GM12865 (cell line): ENCODE results near the gene FITM1.

Source experiments
- DNase-seq: peaks from one replicate; pipeline ENCODE4 v3.0.0; 2010; ENCODE audit warnings: low read depth
- H3K4me3 ChIP-seq: 2 replicates; pipeline ENCODE4 v1.5.1; 2011; ENCODE audit warnings: mild to moderate bottlenecking, low read depth, low read length, control low read depth
- TF ChIP-seq, protein P1 (sequence below): IDR thresholded peaks from 2 replicates; pipeline ENCODE4 v1.5.1; 2011; ENCODE audit warnings: low read length, control low read depth, low read depth, inconsistent platforms; ENCODE audit not compliant: insufficient read depth; ENCODE audit errors: missing control alignments

Gene FITM1

DNA sequence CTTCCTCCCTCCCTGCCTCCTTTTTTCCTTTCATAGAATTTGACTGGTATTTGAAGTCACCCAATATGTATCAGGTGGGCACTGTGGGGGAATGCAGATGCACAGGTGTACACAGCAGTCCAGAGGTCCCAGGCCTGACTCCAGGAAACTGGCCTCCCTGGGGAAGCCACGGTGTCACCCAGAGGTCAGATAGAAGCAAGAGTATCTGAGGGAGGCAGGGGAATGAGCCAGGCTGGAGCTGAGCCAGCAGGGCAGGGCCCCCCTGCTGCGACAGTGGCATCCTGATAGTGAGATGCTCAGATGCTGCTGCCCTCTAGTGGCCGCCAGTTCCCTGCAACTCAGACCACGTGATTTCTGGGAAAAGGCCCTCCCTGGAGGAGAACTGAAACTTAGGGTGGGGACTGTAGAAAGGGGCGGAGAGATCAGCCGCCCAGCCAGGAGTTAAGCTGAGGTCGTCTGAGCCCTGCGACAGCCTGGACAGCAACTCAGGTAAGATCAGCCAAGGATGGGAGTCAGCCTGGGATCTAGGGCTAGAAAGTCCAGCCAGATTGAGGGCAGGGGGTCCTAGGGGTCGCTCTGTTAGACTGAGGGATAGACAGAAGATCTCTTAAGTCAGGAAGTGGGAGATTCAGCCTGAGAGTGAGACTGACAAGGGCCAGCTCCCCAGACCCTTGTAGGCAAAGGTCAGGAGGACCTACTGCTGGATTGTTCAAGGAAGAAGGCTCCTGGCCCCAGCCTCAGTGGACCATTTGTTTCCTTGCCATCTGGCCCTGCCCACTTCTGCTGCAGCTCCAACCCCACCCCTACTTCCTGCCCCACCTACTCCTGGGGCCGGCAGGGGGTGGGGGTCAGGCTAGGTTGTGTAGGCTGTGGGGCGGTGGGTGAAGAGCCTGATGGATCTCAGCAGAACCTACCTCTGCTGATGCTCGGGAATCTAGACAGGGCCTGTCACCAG lies 30.7 kb downstream of the FITM1 start, which contains the start of gene IRF9:
Gene IRF9 (plus strand): TSS at position 416 of the 955 bp plus-strand sequence. CDS start 880 bp downstream, outside the sequence.
- DNase-seq = peak; percentile 98
- peak within 1 kb of the TSS; percentile 97 for H3K4me3 ChIP-seq
- TF ChIP-seq, protein P1, sequence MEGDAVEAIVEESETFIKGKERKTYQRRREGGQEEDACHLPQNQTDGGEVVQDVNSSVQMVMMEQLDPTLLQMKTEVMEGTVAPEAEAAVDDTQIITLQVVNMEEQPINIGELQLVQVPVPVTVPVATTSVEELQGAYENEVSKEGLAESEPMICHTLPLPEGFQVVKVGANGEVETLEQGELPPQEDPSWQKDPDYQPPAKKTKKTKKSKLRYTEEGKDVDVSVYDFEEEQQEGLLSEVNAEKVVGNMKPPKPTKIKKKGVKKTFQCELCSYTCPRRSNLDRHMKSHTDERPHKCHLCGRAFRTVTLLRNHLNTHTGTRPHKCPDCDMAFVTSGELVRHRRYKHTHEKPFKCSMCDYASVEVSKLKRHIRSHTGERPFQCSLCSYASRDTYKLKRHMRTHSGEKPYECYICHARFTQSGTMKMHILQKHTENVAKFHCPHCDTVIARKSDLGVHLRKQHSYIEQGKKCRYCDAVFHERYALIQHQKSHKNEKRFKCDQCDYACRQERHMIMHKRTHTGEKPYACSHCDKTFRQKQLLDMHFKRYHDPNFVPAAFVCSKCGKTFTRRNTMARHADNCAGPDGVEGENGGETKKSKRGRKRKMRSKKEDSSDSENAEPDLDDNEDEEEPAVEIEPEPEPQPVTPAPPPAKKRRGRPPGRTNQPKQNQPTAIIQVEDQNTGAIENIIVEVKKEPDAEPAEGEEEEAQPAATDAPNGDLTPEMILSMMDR = peak; percentile 92

DNA sequence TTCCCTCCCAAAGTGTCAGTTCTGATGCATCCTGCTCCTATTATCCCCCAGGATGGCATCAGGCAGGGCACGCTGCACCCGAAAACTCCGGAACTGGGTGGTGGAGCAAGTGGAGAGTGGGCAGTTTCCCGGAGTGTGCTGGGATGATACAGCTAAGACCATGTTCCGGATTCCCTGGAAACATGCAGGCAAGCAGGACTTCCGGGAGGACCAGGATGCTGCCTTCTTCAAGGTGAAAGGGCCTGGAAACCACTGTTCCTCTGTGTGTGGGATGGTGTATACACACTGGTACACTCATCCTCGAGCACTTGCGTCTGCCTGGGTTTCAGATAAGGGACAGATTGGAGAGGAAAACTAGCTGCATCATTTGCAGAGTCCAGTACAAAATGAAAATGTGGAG lies 31.6 kb downstream of the FITM1 start:
- DNase-seq = peak; percentile 42
- TF ChIP-seq, protein P1 = no peak
- peak overlapping the region; percentile 97 for H3K4me3 ChIP-seq

DNA sequence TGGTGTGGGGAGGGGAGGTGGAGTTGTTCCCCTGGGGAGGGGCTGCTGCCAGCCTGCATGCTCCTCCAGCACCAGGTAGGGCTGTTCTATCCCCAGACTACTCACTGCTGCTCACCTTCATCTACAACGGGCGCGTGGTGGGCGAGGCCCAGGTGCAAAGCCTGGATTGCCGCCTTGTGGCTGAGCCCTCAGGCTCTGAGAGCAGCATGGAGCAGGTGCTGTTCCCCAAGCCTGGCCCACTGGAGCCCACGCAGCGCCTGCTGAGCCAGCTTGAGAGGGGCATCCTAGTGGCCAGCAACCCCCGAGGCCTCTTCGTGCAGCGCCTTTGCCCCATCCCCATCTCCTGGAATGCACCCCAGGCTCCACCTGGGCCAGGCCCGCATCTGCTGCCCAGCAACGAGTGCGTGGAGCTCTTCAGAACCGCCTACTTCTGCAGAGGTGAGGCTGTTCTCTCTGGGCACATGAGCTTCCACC lies 34.1 kb downstream of the FITM1 start:
- no peak for DNase-seq
- TF ChIP-seq, protein P1 = no peak
- H3K4me3 ChIP-seq = no peak overlapping the region

DNA sequence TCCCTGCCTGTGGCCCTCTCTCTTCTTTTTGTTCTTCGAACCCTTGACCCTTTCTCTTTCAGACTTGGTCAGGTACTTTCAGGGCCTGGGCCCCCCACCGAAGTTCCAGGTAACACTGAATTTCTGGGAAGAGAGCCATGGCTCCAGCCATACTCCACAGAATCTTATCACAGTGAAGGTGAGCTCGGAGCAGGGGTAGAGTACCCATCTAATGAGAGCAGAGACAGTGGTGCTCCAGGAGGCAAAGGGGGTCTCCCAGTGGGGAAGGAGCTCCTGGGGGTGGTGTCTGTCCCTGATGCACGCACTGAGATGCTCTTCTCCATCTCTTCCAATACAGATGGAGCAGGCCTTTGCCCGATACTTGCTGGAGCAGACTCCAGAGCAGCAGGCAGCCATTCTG lies 35.3 kb downstream of the FITM1 start:
- DNase-seq = no peak
- no peak overlapping the region for H3K4me3 ChIP-seq
- TF ChIP-seq, protein P1 = no peak

DNA sequence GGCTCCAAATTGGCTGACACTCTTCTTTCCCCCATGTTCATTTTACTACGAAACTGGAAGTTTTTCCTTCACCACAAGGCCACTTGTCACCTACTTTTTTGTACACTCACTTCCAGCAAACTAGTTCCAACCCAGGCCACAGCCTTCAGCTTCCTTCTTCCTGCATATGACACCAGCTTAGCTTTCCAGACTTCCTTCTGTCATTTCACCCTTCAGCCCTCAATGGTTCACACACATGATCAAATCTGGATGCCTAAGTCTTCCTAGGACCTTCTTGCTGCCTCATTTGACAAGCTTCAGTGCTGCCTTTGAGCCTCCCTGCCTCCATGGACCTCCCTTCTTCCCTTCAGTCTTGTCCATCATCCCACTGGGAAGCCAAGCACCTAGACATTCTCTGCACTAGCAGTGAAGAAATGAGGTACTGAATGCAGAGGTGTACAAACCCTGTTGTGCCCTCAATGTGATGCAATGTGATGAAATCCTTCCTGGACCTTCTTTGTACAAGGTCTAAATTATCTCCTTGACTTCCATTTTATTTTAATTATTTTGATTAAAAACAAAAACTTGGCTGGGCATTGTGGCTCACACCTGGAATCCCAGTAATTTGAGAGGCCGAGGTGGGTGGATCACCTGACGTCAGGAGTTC lies 37.1 kb downstream of the FITM1 start:
- TF ChIP-seq, protein P1 = no peak
- no peak for DNase-seq
- H3K4me3 ChIP-seq = no peak overlapping the region

DNA sequence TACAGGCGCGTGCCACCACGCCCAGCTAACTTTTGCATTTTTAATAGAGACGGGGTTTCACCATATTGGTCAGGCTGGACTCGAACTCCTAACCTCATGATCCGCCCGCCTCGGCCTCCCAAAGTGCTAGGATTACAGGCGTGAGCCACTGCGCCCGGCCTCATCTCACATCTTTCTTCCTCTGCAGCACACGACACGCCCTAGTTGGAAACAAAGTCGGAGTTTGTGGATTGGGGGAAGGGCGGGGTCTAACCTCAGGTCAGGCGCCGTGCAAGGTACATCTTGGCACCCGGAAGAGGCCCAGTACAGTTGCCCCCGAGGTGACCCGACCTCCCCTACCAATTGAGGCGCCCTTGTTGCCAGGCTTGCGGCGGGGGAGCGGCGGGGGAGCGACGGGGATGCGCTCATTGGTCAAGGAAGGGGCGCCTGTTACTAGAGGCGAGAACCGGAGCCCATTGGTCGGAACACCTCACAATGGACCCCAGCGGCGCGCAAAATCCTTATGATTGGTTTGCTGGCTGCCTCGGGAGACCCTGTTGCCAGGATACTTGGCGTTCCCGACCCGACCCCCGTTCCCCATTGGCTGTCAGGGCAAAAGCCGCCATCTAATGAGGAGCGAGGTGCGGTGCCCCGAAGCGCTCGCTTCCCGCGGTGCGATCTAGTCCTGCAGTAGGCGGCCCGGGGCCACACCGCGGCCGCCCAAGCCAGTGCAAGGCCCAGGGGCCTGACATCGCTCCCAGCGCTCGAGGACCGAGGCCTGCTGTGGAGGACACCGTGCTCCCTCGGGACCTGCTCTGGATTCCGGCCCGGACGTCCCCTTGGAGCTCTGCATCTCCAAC lies 41.2 kb downstream of the FITM1 start, which contains the start of gene REC8:
Gene REC8 (plus strand): TSS at position 659 of the 839 bp plus-strand sequence. CDS start 473 bp downstream, outside the sequence.
- TF ChIP-seq, protein P1 = no peak
- H3K4me3 ChIP-seq = peak within 1 kb of the TSS; percentile 48
- peak; percentile 97 for DNase-seq
